Transverse colon (tissue), 4 donors: ENCODE measurements around the gene KRTAP5-9.
"Not testable (repeated sequence)": the region's sequence is repeated elsewhere in the genome, so short reads cannot be mapped to it uniquely, and the experiment has no call there.

Experiments used
- POLR2A ChIP-seq: fragments of 450-650 bp; IDR thresholded peaks from one replicate; pipeline ENCODE4 v1.6.1; 2016; ENCODE audit warnings: antibody characterized with exemption, mild to moderate bottlenecking, moderate library complexity
- POLR2AphosphoS5 ChIP-seq, 3 donors: sonication (generic); formaldehyde crosslinking; IDR thresholded peaks; one replicate each; pipeline ENCODE4 v1.6.1; 2016; ENCODE audit warnings: antibody characterized with exemption in 3 of 3
- TF ChIP-seq, protein P1 (sequence below), 5 experiments: fragments of 200-600 bp in 3 of 5; fragments of 450-650 bp in 2 of 5; sonication (generic) in 3 of 5; IDR thresholded peaks; 1 replicate in 2 of 5; 2 replicates in 3 of 5; pipeline ENCODE4 v1.5.1; 2016 to 2017; ENCODE audit warnings: antibody characterized with exemption in 5 of 5, inconsistent platforms in 3 of 5, mild to moderate bottlenecking in 2 of 5, moderate library complexity in 1 of 5

DNA sequence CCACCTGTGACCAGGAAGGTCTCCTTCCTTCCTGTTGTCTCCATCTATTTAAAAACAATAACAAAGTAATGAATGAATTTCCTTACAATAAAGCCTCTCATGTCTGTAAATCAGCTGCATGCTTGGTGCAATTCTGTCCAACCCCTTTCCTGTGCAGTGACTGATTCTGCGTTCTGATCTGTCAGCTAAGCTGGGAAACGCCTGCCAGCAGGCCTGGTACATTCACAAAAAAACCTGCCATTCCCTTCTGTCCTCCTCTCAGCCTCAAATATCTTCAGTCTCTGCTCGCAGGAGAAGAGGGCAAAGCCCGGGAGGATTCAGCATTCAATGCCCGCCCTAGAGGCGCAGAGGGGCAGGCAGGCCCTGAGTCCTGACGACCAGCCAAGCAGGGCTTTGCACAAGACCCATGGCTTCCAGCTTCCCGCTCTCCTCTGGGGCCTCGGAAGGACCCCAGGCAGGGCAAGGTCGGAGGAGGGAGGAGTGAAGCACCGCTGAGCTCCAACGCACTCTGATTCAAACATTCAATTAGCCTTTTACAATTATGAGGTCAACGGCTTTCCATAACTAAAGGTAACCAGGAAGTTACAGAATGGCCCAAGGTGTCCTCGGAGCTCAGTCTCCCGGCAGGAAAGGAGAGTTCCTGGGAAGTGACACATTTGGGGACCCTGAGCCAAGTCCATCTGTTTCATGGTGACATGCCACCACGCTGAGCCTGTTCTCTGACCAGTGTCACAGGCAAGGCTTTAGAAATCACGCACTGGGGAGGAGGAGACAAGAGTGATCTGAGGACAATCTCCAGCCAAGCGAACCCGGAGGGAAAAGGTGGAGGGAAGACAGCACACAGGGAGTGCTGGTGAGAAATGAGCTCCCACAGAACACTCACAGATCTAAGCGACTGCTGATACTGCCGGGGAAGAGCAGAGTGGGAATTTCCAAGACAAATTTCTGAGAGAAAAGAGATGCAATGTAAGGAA lies 18.7 kb downstream of the KRTAP5-9 start:
- not testable (repeated sequence) for TF ChIP-seq POLR2AphosphoS5 (IDR thresholded peaks at IDR 0.05); POLR2A
- TF ChIP-seq, protein P1, sequence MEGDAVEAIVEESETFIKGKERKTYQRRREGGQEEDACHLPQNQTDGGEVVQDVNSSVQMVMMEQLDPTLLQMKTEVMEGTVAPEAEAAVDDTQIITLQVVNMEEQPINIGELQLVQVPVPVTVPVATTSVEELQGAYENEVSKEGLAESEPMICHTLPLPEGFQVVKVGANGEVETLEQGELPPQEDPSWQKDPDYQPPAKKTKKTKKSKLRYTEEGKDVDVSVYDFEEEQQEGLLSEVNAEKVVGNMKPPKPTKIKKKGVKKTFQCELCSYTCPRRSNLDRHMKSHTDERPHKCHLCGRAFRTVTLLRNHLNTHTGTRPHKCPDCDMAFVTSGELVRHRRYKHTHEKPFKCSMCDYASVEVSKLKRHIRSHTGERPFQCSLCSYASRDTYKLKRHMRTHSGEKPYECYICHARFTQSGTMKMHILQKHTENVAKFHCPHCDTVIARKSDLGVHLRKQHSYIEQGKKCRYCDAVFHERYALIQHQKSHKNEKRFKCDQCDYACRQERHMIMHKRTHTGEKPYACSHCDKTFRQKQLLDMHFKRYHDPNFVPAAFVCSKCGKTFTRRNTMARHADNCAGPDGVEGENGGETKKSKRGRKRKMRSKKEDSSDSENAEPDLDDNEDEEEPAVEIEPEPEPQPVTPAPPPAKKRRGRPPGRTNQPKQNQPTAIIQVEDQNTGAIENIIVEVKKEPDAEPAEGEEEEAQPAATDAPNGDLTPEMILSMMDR (IDR thresholded peaks at IDR 0.05): not testable (repeated sequence)
